RCC 7860 (cell line): ENCODE data around the gene OR10A5.
A peak's percentile ranks its signal among the peaks of the same experiment; 100 is the strongest.
"Not testable (repeated sequence)": the region's sequence is repeated elsewhere in the genome, so short reads cannot be mapped to it uniquely, and the experiment has no call there.

Source experiments
- DNase-seq: peaks from one replicate; pipeline ENCODE4 v3.0.0-alpha.2; 2015; ENCODE audit warnings: low spot score
- FAIRE-seq: peaks from 2 replicates; lab custom pipeline; 2012; peaks lifted over from hg19 to GRCh38; lab: Jason Lieb, UNC

OR10A5 gene

GRCh38 chr11:6845383-6845782, at the start of gene OR10A5:
OR10A5 (plus strand) TSS chr11:6845683; CDS start chr11:6845683, 0 bp downstream.
- FAIRE-seq (no peak), DNase-seq (no peak)

GRCh38 chr11:6799402-6799801, 46.1 kb upstream of the OR10A5 start, which contains the start of gene OR6A2:
OR6A2 (minus strand) TSS chr11:6799689; CDS start chr11:6795708, 3,981 bp downstream.
- no peak for DNase-seq
- FAIRE-seq: no peak

- not testable (repeated sequence) for FAIRE-seq, DNase-seq
Observed at GRCh38 chr11:6801075-6801474, 44.4 kb upstream of the OR10A5 start.

- peak; percentile 33 for DNase-seq
- no peak for FAIRE-seq
Observed at GRCh38 chr11:6812390-6813005, 33.0 kb upstream of the OR10A5 start.

GRCh38 chr11:6813656-6814055, 31.8 kb upstream of the OR10A5 start:
- DNase-seq (peak; percentile 38), FAIRE-seq (no peak)

GRCh38 chr11:6817694-6818093, 27.8 kb upstream of the OR10A5 start:
- DNase-seq: no peak
- no peak for FAIRE-seq

GRCh38 chr11:6818967-6819366, 26.5 kb upstream of the OR10A5 start:
- DNase-seq (no peak), FAIRE-seq (no peak)

- DNase-seq (no peak), FAIRE-seq (no peak)
Observed at GRCh38 chr11:6824136-6824823, 21.2 kb upstream of the OR10A5 start.

GRCh38 chr11:6825231-6825744, 20.2 kb upstream of the OR10A5 start:
- DNase-seq (no peak), FAIRE-seq (no peak)

GRCh38 chr11:6828103-6828502, 17.4 kb upstream of the OR10A5 start:
- DNase-seq: no peak
- FAIRE-seq: no peak

- FAIRE-seq (no peak), DNase-seq (no peak)
Observed at GRCh38 chr11:6833356-6833755, 12.1 kb upstream of the OR10A5 start.

- DNase-seq (no peak), FAIRE-seq (no peak)
Observed at GRCh38 chr11:6834021-6834420, 11.5 kb upstream of the OR10A5 start.

- no peak for FAIRE-seq
- no peak for DNase-seq
Observed at GRCh38 chr11:6841694-6842093, 3.8 kb upstream of the OR10A5 start.

GRCh38 chr11:6843670-6844069, 1.8 kb upstream of the OR10A5 start:
- DNase-seq (no peak), FAIRE-seq (no peak)

GRCh38 chr11:6844356-6844755, 1.1 kb upstream of the OR10A5 start:
- no peak for DNase-seq
- FAIRE-seq: no peak

GRCh38 chr11:6850526-6850925, 5.0 kb downstream of the OR10A5 start:
- DNase-seq: peak; percentile 25
- peak; percentile 41 for FAIRE-seq

GRCh38 chr11:6854801-6855200, 9.3 kb downstream of the OR10A5 start:
- not testable (repeated sequence) for DNase-seq, FAIRE-seq

GRCh38 chr11:6855971-6856541, 10.6 kb downstream of the OR10A5 start:
- FAIRE-seq (no peak), DNase-seq (peak; percentile 51)

GRCh38 chr11:6856871-6857270, 11.4 kb downstream of the OR10A5 start:
- DNase-seq (no peak), FAIRE-seq (no peak)

- DNase-seq: no peak
- FAIRE-seq: no peak
Observed at GRCh38 chr11:6862961-6863360, 17.5 kb downstream of the OR10A5 start, which contains the start of gene OR10A2. OR10A2 (plus strand) TSS chr11:6863057; CDS start chr11:6869755, 6,698 bp downstream.

GRCh38 chr11:6864438-6864837, 19.0 kb downstream of the OR10A5 start:
- FAIRE-seq (no peak), DNase-seq (no peak)

- no peak for FAIRE-seq
- DNase-seq: no peak
Observed at GRCh38 chr11:6871278-6871677, 25.8 kb downstream of the OR10A5 start.
